Endothelial cell of umbilical vein (primary cell): Measurements from ENCODE around the gene ANKMY1. TPM values are rescaled to one million over a fixed set of nuclear protein-coding genes. Genes with fewer than 3 reads are reported as not detected.
A peak's percentile ranks its signal among the peaks of the same experiment; 100 is the strongest.

ENCODE experiments used
- BruUV-seq: library from RNA; stranded (reverse); fragments of 400-500 nt; replicated peaks from 2 replicates; lab custom pipeline; 2021; lab: Mats Ljungman, UMichigan
- CTCF ChIA-PET: fragments of 300-600, 350-600 bp; sonication (Branson Sonifier 250); formaldehyde crosslinking; loops from one replicate; lab custom pipeline; 2021; ENCODE audit warnings: antibody characterized with exemption, inconsistent platforms; lab: Charles Lee
- POLR2A ChIA-PET: fragments of 300-600, 350-600 bp; sonication (Branson Sonifier 250); formaldehyde crosslinking; loops from one replicate; lab custom pipeline; 2021; ENCODE audit warnings: antibody characterized with exemption, inconsistent platforms; lab: Charles Lee
- DNase-seq: peaks from one replicate; pipeline ENCODE4 v3.0.0-alpha.2; 2011; ENCODE audit warnings: low read depth, low spot score
- FAIRE-seq: peaks from 2 replicates; lab custom pipeline; 2011; peaks lifted over from hg19 to GRCh38; lab: Jason Lieb, UNC
- H2AFZ ChIP-seq: 2 replicates; pipeline ENCODE4 v1.6.0; 2012; ENCODE audit warnings: low read depth, low read length, control low read depth, inconsistent platforms
- H3K27ac ChIP-seq: 2 replicates; pipeline ENCODE4 v1.5.1; 2011; ENCODE audit warnings: low read depth, mild to moderate bottlenecking, control low read depth, low read length, moderate library complexity; ENCODE audit not compliant: insufficient read depth
- H3K27me3 ChIP-seq, 2 experiments: 2 replicates each; pipeline versions ENCODE4 v1.6.0 to v1.6.1; 2011; ENCODE audit warnings: low read length in 2 of 2, mixed read lengths in 1 of 2; ENCODE audit not compliant: control insufficient read depth in 2 of 2, insufficient read depth in 2 of 2
- H3K36me3 ChIP-seq, 2 experiments: 2 replicates in 1 of 2; 3 replicates in 1 of 2; pipeline ENCODE4 v1.5.1; 2011; ENCODE audit warnings: low read length in 2 of 2, mild to moderate bottlenecking in 1 of 2, moderate library complexity in 1 of 2; ENCODE audit not compliant: control insufficient read depth in 2 of 2, insufficient read depth in 2 of 2; ENCODE audit errors: extremely low read depth in 1 of 2
- H3K4me1 ChIP-seq: 3 replicates; pipeline ENCODE4 v1.5.1; 2011; ENCODE audit warnings: mild to moderate bottlenecking, low read length; ENCODE audit not compliant: control insufficient read depth, insufficient read depth; ENCODE audit errors: extremely low read depth
- H3K4me2 ChIP-seq: 2 replicates; pipeline ENCODE4 v1.6.1; 2011; ENCODE audit warnings: low read length, control low read depth, mixed read lengths; ENCODE audit not compliant: insufficient read depth
- H3K4me3 ChIP-seq, 3 experiments: fragments of 200-600 bp in 1 of 3; sonication (generic), shearing (Covaris generic) in 1 of 3; replicated peaks in 1 of 3; 2 replicates each; pipeline ENCODE4 v1.5.1; 2011 to 2016; ENCODE audit warnings: control low read depth in 3 of 3, low read length in 3 of 3, mild to moderate bottlenecking in 2 of 3, inconsistent platforms in 1 of 3, low read depth in 1 of 3, moderate library complexity in 1 of 3; ENCODE audit not compliant: insufficient read depth in 1 of 3
- H3K79me2 ChIP-seq: 2 replicates; pipeline ENCODE4 v1.6.0; 2012; ENCODE audit warnings: low read length, inconsistent platforms; ENCODE audit not compliant: control insufficient read depth, insufficient read depth
- H3K9ac ChIP-seq: replicated peaks from 2 replicates; pipeline ENCODE3; 2011; ENCODE audit warnings: low read length, control low read depth; ENCODE audit not compliant: insufficient read depth; ENCODE audit errors: extremely low read depth
- H3K9me1 ChIP-seq: replicated peaks from 3 replicates; pipeline ENCODE4 v1.6.0; 2011; ENCODE audit warnings: mild to moderate bottlenecking, low read length; ENCODE audit not compliant: control insufficient read depth, insufficient read depth; ENCODE audit errors: extremely low read depth
- H3K9me3 ChIP-seq: replicated peaks from 2 replicates; pipeline ENCODE4 v1.5.1; 2012; ENCODE audit warnings: low read length, inconsistent platforms; ENCODE audit not compliant: control insufficient read depth, insufficient read depth
- H4K20me1 ChIP-seq: replicated peaks from 2 replicates; pipeline ENCODE3; 2011; ENCODE audit warnings: mild to moderate bottlenecking, low read length; ENCODE audit not compliant: control insufficient read depth, insufficient read depth; ENCODE audit errors: extremely low read depth
- EZH2 ChIP-seq: IDR thresholded peaks from 2 replicates; pipeline ENCODE4 v1.6.1; 2012; ENCODE audit warnings: borderline replicate concordance, low read depth, mild to moderate bottlenecking, moderate library complexity, low read length, inconsistent platforms; ENCODE audit not compliant: severe bottlenecking
- FOS ChIP-seq: IDR thresholded peaks from 2 replicates; pipeline ENCODE4 v1.6.1; 2011; ENCODE audit warnings: mild to moderate bottlenecking, low read length, moderate library complexity, borderline replicate concordance; ENCODE audit not compliant: insufficient read depth
- GATA2 ChIP-seq: IDR thresholded peaks from 2 replicates; pipeline ENCODE4 v1.7.0; 2011; ENCODE audit warnings: low read depth, mild to moderate bottlenecking, moderate library complexity, mixed read lengths, low read length; ENCODE audit not compliant: insufficient read length, insufficient read depth
- JUN ChIP-seq: IDR thresholded peaks from 2 replicates; pipeline ENCODE4 v1.6.1; 2011; ENCODE audit warnings: borderline replicate concordance, low read depth; ENCODE audit not compliant: insufficient read length, insufficient read depth
- MAX ChIP-seq: IDR thresholded peaks from 2 replicates; pipeline ENCODE4 v1.6.1; 2011; ENCODE audit not compliant: insufficient read depth, insufficient read length
- MYC ChIP-seq: IDR thresholded peaks from one replicate; pipeline ENCODE4 v1.6.1; 2011; ENCODE audit warnings: mild to moderate bottlenecking, low read depth, low read length
- POLR2A ChIP-seq: IDR thresholded peaks from 2 replicates; pipeline ENCODE4 v1.6.1; 2012; ENCODE audit warnings: low read depth, mild to moderate bottlenecking, control low read depth, low read length
- POLR2AphosphoS5 ChIP-seq: IDR thresholded peaks from 2 replicates; pipeline ENCODE4 v1.6.1; 2012; ENCODE audit warnings: low read depth, mild to moderate bottlenecking, control low read depth, low read length, moderate library complexity; ENCODE audit not compliant: insufficient read depth
- dilution Hi-C: fragments of 300-500 bp; cut with MboI; formaldehyde crosslinking; loops from one replicate; pipeline ENCODE4 v1.15.0; 2019; ENCODE audit warnings: low sequenced_read_pairs; ENCODE audit not compliant: extremely low pct_ligation_motif_present
- intact Hi-C: fragments of 100-400 bp; cut with micrococcal nuclease; formaldehyde crosslinking; loops from one replicate; pipeline ENCODE4 v1.10.0; 2022
- polyA plus RNA-seq, 4 experiments: library from polyadenylated mRNA; depleted of rRNA in 3 of 4; stranded (reverse) in 3 of 4; unstranded in 1 of 4; fragments of >200 nt; gene quantifications; 2 replicates each; pipeline versions ENCODE4 v1.2.1 to v1.2.3, GENCODE V29; 2011 to 2012; ENCODE audit warnings: missing spikeins in 1 of 4
- total RNA-seq: library from RNA; stranded (reverse); gene quantifications from 2 replicates; pipeline ENCODE4 v1.2.3, GENCODE V29; 2021
- TF ChIP-seq, protein P1 (sequence below), 2 donors: IDR thresholded peaks; 1 replicate in 1 of 2; 2 replicates in 1 of 2; pipeline ENCODE4 v1.5.1; 2011; ENCODE audit warnings: low read length in 2 of 2, mild to moderate bottlenecking in 2 of 2, moderate library complexity in 2 of 2, control low read depth in 1 of 2, inconsistent platforms in 1 of 2, low read depth in 1 of 2; ENCODE audit not compliant: insufficient read depth in 1 of 2; ENCODE audit errors: extremely low read depth in 1 of 2

ANKMY1 gene
- total and polyA plus RNA-seq, 2 donors (not counting 3 experiments of a cell fraction or from before 2014, with no cell fraction given), result 9.0 to 16.0 TPM

DNA sequence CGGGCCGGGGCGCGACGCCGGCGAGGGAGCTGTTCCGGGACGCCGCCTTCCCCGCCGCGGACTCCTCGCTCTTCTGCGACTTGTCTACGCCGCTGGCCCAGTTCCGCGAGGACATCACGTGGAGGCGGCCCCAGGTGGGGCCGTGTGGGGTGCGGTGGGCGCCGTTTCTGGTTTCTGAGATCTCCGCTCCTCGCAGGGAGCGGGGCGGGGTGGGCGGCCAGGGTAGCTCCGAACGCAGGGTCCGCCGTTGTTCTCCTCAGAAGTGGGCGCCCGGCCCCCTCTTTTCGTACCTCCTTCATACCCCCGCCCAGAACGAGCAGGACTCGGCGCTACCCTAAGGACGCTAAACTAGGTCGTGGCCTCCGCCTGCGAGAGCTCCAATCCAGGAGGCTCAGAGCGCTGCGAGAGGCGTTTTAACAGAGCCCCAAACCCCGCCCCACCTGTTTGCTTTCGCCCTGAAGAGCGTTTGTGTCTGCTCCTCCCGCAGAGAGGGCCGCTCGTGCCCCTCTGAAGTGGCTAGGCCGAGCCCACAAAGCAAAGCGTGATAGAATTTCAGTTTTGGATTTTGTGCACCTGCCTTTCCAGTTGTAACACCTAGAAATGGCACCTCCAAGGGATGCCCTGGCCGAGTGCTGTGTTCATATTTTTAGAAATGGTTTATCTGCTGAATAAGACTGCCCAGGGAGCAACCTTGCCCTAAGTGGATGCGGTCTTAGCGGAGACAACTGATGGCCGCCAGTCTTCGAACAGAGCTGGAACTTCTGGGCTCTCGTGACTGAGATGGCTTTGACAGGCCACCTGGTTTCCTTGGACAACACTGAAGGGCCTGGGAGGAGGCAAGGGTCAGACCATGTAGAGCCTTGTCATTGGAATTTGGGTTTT, 29.4 kb upstream of the ANKMY1 start:
- peak overlapping the region; percentile 91 for H3K9ac ChIP-seq
- TSS peak; percentile 52 for BruUV-seq
- no peaks in the 10 kb centered on the region for H3K9me1 ChIP-seq
- H3K79me2 ChIP-seq, result peaks cover 60% of the 10 kb centered on the region
- dilution Hi-C loops (no loop called here), intact Hi-C loops (loop anchor here (1.0 kb wide), 3 partner anchors 21 to 74 kb away; partner anchors contain the start of gene DUSP28)
- H2AFZ ChIP-seq, result peak overlapping the region; percentile 74
- peak overlapping the region; percentile 69 for H3K4me2 ChIP-seq
- peaks cover 17% of the 10 kb centered on the region for H3K4me1 ChIP-seq
- no peak overlapping the region for H3K27ac ChIP-seq
- peaks cover 2 to 12% of the 10 kb centered on the region in 2 experiments for H3K36me3 ChIP-seq
- no peaks in the 10 kb centered on the region for H4K20me1 ChIP-seq
- no peak for TF ChIP-seq FOS
- no peak for TF ChIP-seq JUN
- no peak for TF ChIP-seq POLR2AphosphoS5
- no peak for TF ChIP-seq MAX
- no peak for TF ChIP-seq MYC
- no peak for TF ChIP-seq POLR2A
- TF ChIP-seq, protein P1, sequence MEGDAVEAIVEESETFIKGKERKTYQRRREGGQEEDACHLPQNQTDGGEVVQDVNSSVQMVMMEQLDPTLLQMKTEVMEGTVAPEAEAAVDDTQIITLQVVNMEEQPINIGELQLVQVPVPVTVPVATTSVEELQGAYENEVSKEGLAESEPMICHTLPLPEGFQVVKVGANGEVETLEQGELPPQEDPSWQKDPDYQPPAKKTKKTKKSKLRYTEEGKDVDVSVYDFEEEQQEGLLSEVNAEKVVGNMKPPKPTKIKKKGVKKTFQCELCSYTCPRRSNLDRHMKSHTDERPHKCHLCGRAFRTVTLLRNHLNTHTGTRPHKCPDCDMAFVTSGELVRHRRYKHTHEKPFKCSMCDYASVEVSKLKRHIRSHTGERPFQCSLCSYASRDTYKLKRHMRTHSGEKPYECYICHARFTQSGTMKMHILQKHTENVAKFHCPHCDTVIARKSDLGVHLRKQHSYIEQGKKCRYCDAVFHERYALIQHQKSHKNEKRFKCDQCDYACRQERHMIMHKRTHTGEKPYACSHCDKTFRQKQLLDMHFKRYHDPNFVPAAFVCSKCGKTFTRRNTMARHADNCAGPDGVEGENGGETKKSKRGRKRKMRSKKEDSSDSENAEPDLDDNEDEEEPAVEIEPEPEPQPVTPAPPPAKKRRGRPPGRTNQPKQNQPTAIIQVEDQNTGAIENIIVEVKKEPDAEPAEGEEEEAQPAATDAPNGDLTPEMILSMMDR (IDR thresholded peaks at IDR 0.05; ENCODE audit: extremely low read depth in 1 of 2, insufficient read depth in 1 of 2, low read depth in 1 of 2, low read length in 2 of 2), result no peak
- TF ChIP-seq EZH2, result no peak
- TF ChIP-seq GATA2, result no peak
- H3K27me3 ChIP-seq, result no peaks in the 10 kb centered on the region
- peak; percentile 43 for FAIRE-seq
- DNase-seq, result peak; percentile 21
- CTCF ChIA-PET, result interaction anchor here (0.8 to 5.3 kb wide), 12 partner anchors 9 to 355 kb away, joined by 3 to 47 read pairs (median 10); partner anchors contain the start of genes ANKMY1 and RNPEPL1
- no peaks in the 10 kb centered on the region for H3K9me3 ChIP-seq
- POLR2A ChIA-PET, result interaction anchor here (1.0 to 3.3 kb wide), 3 partner anchors 18 to 26 kb away, joined by 7 to 13 read pairs (median 8); partner anchors contain the start of gene RNPEPL1
- peak overlapping the region; percentile 76 to 84 (median 84) for H3K4me3 ChIP-seq
